ENCODE data around the gene TUSC2. TPM values are rescaled to one million over a fixed set of nuclear protein-coding genes. Genes with fewer than 3 reads are reported as not detected.

Gene TUSC2
- total RNA-seq, 1 donor from 2014 or later, result 41.4 TPM

GRCh38 chr3:50289130-50289529 lies 38.9 kb downstream of the TUSC2 start:
- FAIRE-seq (no peak), DNase-seq (ENCODE audit: low read depth) (no peak)
- TF ChIP-seq, protein P1, sequence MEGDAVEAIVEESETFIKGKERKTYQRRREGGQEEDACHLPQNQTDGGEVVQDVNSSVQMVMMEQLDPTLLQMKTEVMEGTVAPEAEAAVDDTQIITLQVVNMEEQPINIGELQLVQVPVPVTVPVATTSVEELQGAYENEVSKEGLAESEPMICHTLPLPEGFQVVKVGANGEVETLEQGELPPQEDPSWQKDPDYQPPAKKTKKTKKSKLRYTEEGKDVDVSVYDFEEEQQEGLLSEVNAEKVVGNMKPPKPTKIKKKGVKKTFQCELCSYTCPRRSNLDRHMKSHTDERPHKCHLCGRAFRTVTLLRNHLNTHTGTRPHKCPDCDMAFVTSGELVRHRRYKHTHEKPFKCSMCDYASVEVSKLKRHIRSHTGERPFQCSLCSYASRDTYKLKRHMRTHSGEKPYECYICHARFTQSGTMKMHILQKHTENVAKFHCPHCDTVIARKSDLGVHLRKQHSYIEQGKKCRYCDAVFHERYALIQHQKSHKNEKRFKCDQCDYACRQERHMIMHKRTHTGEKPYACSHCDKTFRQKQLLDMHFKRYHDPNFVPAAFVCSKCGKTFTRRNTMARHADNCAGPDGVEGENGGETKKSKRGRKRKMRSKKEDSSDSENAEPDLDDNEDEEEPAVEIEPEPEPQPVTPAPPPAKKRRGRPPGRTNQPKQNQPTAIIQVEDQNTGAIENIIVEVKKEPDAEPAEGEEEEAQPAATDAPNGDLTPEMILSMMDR (IDR thresholded peaks at IDR 0.05; ENCODE audit: insufficient read depth, low read depth, low read length), result no peak
- no peak for TF ChIP-seq EZH2 (IDR thresholded peaks at IDR 0.05; ENCODE audit: insufficient read depth, low read length)
- peaks cover 7% of the 10 kb centered on the region for H4K20me1 ChIP-seq (ENCODE audit: insufficient read depth, low read length)
- H3K9me3 ChIP-seq (ENCODE audit: insufficient read depth, low read depth, low read length), result no peaks in the 10 kb centered on the region
- Mint-ChIP-seq H3K27me3 (ENCODE audit: low read depth, unreplicated experiment) (no peaks in the 10 kb centered on the region), H3K4me1 (ENCODE audit: low read depth, unreplicated experiment) (peaks cover 7% of the 10 kb centered on the region), H3K36me3 (ENCODE audit: low read depth, unreplicated experiment) (no peaks in the 10 kb centered on the region), H3K4me3 (ENCODE audit: unreplicated experiment) (no peak overlapping the region), H3K9me3 (ENCODE audit: unreplicated experiment) (no peaks in the 10 kb centered on the region), H3K27ac (ENCODE audit: unreplicated experiment) (no peak overlapping the region)
- H3K79me2 ChIP-seq (ENCODE audit: insufficient read depth, low read length), result peaks cover 32% of the 10 kb centered on the region
- peaks cover 14% of the 10 kb centered on the region for H3K36me3 ChIP-seq (ENCODE audit: insufficient read depth, low read length)
- H3K4me2 ChIP-seq (ENCODE audit: low read length), result no peak overlapping the region
- H3K4me1 ChIP-seq (ENCODE audit: insufficient read depth, low read length), result peaks cover 14% of the 10 kb centered on the region
- H2AFZ ChIP-seq (ENCODE audit: low read depth, low read length), result no peak overlapping the region
- no peak overlapping the region for H3K4me3 ChIP-seq (ENCODE audit: insufficient read depth, low read depth, low read length)
- no peaks in the 10 kb centered on the region for H3K27me3 ChIP-seq (ENCODE audit: insufficient read depth, low read length)
- no peak overlapping the region for H3K27ac ChIP-seq (ENCODE audit: low read depth, low read length)
- H3K9ac ChIP-seq (ENCODE audit: low read length), result no peak overlapping the region

GRCh38 chr3:50288387-50289007 lies 39.5 kb downstream of the TUSC2 start:
- no peaks in the 10 kb centered on the region for H3K27me3 ChIP-seq (ENCODE audit: insufficient read depth, low read length)
- no peak overlapping the region for H3K4me2 ChIP-seq (ENCODE audit: low read length)
- H4K20me1 ChIP-seq (ENCODE audit: insufficient read depth, low read length), result peaks cover 7% of the 10 kb centered on the region
- TF ChIP-seq, protein P1 (IDR thresholded peaks at IDR 0.05; ENCODE audit: insufficient read depth, low read depth, low read length), result no peak
- TF ChIP-seq EZH2 (IDR thresholded peaks at IDR 0.05; ENCODE audit: insufficient read depth, low read length), result no peak
- H3K36me3 ChIP-seq (ENCODE audit: insufficient read depth, low read length), result peaks cover 14% of the 10 kb centered on the region
- H2AFZ ChIP-seq (ENCODE audit: low read depth, low read length), result no peak overlapping the region
- no peaks in the 10 kb centered on the region for H3K9me3 Mint-ChIP-seq (ENCODE audit: unreplicated experiment)
- no peaks in the 10 kb centered on the region for H3K27me3 Mint-ChIP-seq (ENCODE audit: low read depth, unreplicated experiment)
- H3K4me3 ChIP-seq (ENCODE audit: insufficient read depth, low read depth, low read length), result no peak overlapping the region
- peaks cover 7% of the 10 kb centered on the region for H3K4me1 Mint-ChIP-seq (ENCODE audit: low read depth, unreplicated experiment)
- no peak for FAIRE-seq
- H3K27ac ChIP-seq (ENCODE audit: low read depth, low read length), result no peak overlapping the region
- no peak for DNase-seq (ENCODE audit: low read depth)
- peaks cover 14% of the 10 kb centered on the region for H3K4me1 ChIP-seq (ENCODE audit: insufficient read depth, low read length)
- no peak overlapping the region for H3K9ac ChIP-seq (ENCODE audit: low read length)
- H3K9me3 ChIP-seq (ENCODE audit: insufficient read depth, low read depth, low read length), result no peaks in the 10 kb centered on the region
- H3K27ac Mint-ChIP-seq (ENCODE audit: unreplicated experiment), result no peak overlapping the region
- peaks cover 32% of the 10 kb centered on the region for H3K79me2 ChIP-seq (ENCODE audit: insufficient read depth, low read length)
- H3K36me3 Mint-ChIP-seq (ENCODE audit: low read depth, unreplicated experiment), result no peaks in the 10 kb centered on the region
- H3K4me3 Mint-ChIP-seq (ENCODE audit: unreplicated experiment), result no peak overlapping the region

DNA sequence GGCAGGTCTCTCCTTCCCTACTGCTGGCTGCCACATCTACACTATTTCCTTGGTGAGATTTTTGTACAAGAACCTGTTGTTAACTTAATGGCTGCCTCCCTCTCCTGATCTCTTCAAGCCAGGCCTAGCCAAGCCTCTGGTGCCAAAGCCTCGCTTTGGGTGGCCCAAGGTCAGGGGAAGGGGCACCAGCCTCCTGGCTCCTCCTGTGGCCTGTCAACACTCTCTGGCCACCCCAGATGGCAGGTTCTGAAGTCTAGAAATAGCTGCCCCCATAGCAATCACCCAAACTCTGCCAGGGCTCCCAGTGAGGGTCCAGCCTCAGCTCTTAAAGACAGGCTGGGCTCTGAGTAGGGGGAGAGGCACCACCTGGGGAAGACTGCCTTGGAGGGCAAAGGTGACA lies 40.8 kb downstream of the TUSC2 start:
- H3K4me3 Mint-ChIP-seq (ENCODE audit: unreplicated experiment), result no peak overlapping the region
- DNase-seq (ENCODE audit: low read depth) (no peak), FAIRE-seq (no peak)
- Histone ChIP-seq H3K27me3 (ENCODE audit: insufficient read depth, low read length) (no peaks in the 10 kb centered on the region), H3K27ac (ENCODE audit: low read depth, low read length) (no peak overlapping the region), H3K4me3 (ENCODE audit: insufficient read depth, low read depth, low read length) (no peak overlapping the region), H3K4me1 (ENCODE audit: insufficient read depth, low read length) (peaks cover 9% of the 10 kb centered on the region), H3K9ac (ENCODE audit: low read length) (no peak overlapping the region), H2AFZ (ENCODE audit: low read depth, low read length) (no peak overlapping the region), H3K9me3 (ENCODE audit: insufficient read depth, low read depth, low read length) (no peaks in the 10 kb centered on the region), H3K4me2 (ENCODE audit: low read length) (no peak overlapping the region), H3K79me2 (ENCODE audit: insufficient read depth, low read length) (peaks cover 32% of the 10 kb centered on the region), H4K20me1 (ENCODE audit: insufficient read depth, low read length) (peaks cover 7% of the 10 kb centered on the region), H3K36me3 (ENCODE audit: insufficient read depth, low read length) (peaks cover 14% of the 10 kb centered on the region)
- H3K27me3 Mint-ChIP-seq (ENCODE audit: low read depth, unreplicated experiment), result no peaks in the 10 kb centered on the region
- peak overlapping the region; percentile 53 for H3K27ac Mint-ChIP-seq (ENCODE audit: unreplicated experiment)
- no peak for TF ChIP-seq EZH2 (IDR thresholded peaks at IDR 0.05; ENCODE audit: insufficient read depth, low read length)
- H3K9me3 Mint-ChIP-seq (ENCODE audit: unreplicated experiment), result no peaks in the 10 kb centered on the region
- H3K4me1 Mint-ChIP-seq (ENCODE audit: low read depth, unreplicated experiment), result peaks cover 3% of the 10 kb centered on the region
- no peaks in the 10 kb centered on the region for H3K36me3 Mint-ChIP-seq (ENCODE audit: low read depth, unreplicated experiment)
